ENCODE results near the gene CDO1.

- TF ChIP-seq POLR2A (IDR thresholded peaks at IDR 0.05; ENCODE audit: low read length): no peak
- no peak for TF ChIP-seq GATA1 (IDR thresholded peaks at IDR 0.05; ENCODE audit: low read depth, low read length)
Measured at GRCh38 chr5:115801984-115802383, 14.5 kb downstream of the CDO1 start.
